ENCODE data around the gene EIF5B. TPM values are rescaled to one million over a fixed set of nuclear protein-coding genes. Genes with fewer than 3 reads are reported as not detected.

EIF5B gene
- total and polyA plus RNA-seq, 2 donors (not counting 1 experiment from before 2014, with no cell fraction given), result 4.5 to 32.8 TPM

DNA sequence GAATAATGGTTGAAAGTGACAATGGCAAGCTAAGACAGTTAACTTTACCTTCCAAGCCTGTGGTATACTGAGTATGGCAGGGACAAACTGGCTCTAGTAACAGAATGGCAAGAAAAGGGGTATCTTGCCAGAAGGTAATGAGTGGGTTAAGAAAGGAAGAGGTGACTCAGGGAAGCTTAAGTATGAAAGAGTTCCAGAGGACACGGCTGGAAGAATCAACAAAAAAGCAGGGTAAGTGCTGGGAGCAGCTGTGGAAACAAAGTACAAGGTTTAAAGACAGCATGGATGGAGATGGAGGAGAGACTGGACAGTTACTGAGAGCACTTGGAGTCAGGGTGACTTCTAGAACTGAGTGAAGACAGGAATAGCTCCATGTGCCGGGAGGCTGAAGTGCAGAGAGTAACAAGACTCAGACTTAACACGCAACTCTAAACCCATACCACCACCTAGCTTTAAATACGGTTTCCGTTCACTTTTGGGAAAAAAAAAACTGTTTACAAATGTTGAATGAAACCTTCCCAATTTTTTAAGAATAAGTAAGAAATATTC, 83.6 kb downstream of the EIF5B start:
- Histone ChIP-seq H3K27ac (ENCODE audit: low read length in 2 of 2) (no peak overlapping the region), H2AFZ (ENCODE audit: insufficient read depth, low read depth, low read length, poor library complexity, severe bottlenecking) (no peak overlapping the region), H3K4me1 (ENCODE audit: control insufficient read depth in 2 of 2, insufficient read depth in 2 of 2, low read length in 2 of 2) (no peaks in the 10 kb centered on the region), H3K27me3 (replicated peaks in 1 of 4; ENCODE audit: control extremely low read depth in 1 of 4, control insufficient read depth in 3 of 4, insufficient read depth in 4 of 4, low read length in 3 of 4) (no peaks in the 10 kb centered on the region), H3K9me3 (ENCODE audit: control extremely low read depth in 1 of 3, control insufficient read depth in 2 of 3, insufficient read depth in 1 of 3, low read length in 2 of 3) (no peaks in the 10 kb centered on the region), H3K4me3 (ENCODE audit: control extremely low read depth in 1 of 5, extremely low read depth in 1 of 5, insufficient read depth in 1 of 5, low read depth in 2 of 5, low read length in 4 of 5) (no peak overlapping the region), H3K4me2 (replicated peaks; ENCODE audit: low read depth, low read length, poor library complexity, severe bottlenecking) (no peak overlapping the region), H3K9ac (ENCODE audit: low read length) (no peak overlapping the region), H4K20me1 (ENCODE audit: control insufficient read depth, insufficient read depth, low read length, poor library complexity, severe bottlenecking) (no peaks in the 10 kb centered on the region), H3K36me3 (replicated peaks in 1 of 2; ENCODE audit: control extremely low read depth in 1 of 2, control insufficient read depth in 1 of 2, extremely low read depth in 1 of 2, insufficient read depth in 2 of 2, low read length in 1 of 2) (peaks cover 6 to 76% of the 10 kb centered on the region in 2 experiments), H3K79me2 (ENCODE audit: control insufficient read depth, insufficient read depth, low read length) (no peaks in the 10 kb centered on the region)
- WGBS (ENCODE audit: insufficient coverage), result 71% methylated on average over 1 of the region's 5 CpGs
- no peak overlapping the region for H3K4me3 Mint-ChIP-seq
- intact Hi-C loops (cut with micrococcal nuclease), result no loop called here
- no peak for ATAC-seq (ENCODE audit: low read depth)
- no peak overlapping the region for H3K27ac Mint-ChIP-seq
- ChIA-PET CTCF (interaction anchor here (1.4 kb wide), 1 partner anchor 842 kb away, joined by 4 read pairs; no protein-coding TSS in a partner anchor), POLR2A (no interaction called here)
- DNase-seq, result no peak
- H3K9me3 Mint-ChIP-seq (ENCODE audit: insufficient read depth), result no peaks in the 10 kb centered on the region
- no peaks in the 10 kb centered on the region for H3K27me3 Mint-ChIP-seq
- no peak for TF ChIP-seq EZH2 (IDR thresholded peaks at IDR 0.05; ENCODE audit: borderline replicate concordance, insufficient read depth, low read depth, low read length, poor library complexity, severe bottlenecking)
- TF ChIP-seq, protein P1, sequence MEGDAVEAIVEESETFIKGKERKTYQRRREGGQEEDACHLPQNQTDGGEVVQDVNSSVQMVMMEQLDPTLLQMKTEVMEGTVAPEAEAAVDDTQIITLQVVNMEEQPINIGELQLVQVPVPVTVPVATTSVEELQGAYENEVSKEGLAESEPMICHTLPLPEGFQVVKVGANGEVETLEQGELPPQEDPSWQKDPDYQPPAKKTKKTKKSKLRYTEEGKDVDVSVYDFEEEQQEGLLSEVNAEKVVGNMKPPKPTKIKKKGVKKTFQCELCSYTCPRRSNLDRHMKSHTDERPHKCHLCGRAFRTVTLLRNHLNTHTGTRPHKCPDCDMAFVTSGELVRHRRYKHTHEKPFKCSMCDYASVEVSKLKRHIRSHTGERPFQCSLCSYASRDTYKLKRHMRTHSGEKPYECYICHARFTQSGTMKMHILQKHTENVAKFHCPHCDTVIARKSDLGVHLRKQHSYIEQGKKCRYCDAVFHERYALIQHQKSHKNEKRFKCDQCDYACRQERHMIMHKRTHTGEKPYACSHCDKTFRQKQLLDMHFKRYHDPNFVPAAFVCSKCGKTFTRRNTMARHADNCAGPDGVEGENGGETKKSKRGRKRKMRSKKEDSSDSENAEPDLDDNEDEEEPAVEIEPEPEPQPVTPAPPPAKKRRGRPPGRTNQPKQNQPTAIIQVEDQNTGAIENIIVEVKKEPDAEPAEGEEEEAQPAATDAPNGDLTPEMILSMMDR (IDR thresholded peaks at IDR 0.05), result no peak
- H3K4me1 Mint-ChIP-seq, result no peaks in the 10 kb centered on the region

DNA sequence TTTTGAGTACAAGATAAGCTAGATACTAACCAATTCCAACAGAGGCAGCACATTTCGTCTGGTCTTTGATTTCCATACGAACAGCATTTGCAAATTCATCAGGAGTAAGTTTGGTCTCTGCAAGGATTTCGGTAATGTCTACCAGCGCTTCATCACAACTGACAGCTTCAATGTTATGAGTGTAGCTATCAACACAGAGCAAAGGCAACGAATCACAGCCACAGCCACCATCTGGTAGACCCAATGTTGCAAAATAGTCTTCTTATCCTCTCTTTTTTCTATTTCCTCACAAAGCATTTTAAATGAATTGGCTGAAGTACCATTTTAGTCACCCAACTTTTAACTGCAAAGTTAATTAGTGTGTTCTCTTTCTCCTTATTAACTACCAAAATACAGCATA, 84.3 kb downstream of the EIF5B start:
- H4K20me1 ChIP-seq (ENCODE audit: control insufficient read depth, insufficient read depth, low read length, poor library complexity, severe bottlenecking), result no peaks in the 10 kb centered on the region

More for the DNA sequence above, 84.3 kb downstream of the EIF5B start:
- H3K27me3 ChIP-seq (replicated peaks in 1 of 4; ENCODE audit: control extremely low read depth in 1 of 4, control insufficient read depth in 3 of 4, insufficient read depth in 4 of 4, low read length in 3 of 4), result no peaks in the 10 kb centered on the region
- no peak overlapping the region for H2AFZ ChIP-seq (ENCODE audit: insufficient read depth, low read depth, low read length, poor library complexity, severe bottlenecking)
- TF ChIP-seq EZH2 (IDR thresholded peaks at IDR 0.05; ENCODE audit: borderline replicate concordance, insufficient read depth, low read depth, low read length, poor library complexity, severe bottlenecking), result no peak
- TF ChIP-seq, protein P1 (IDR thresholded peaks at IDR 0.05), result no peak
- DNase-seq, result no peak
- H3K36me3 ChIP-seq (replicated peaks in 1 of 2; ENCODE audit: control extremely low read depth in 1 of 2, control insufficient read depth in 1 of 2, extremely low read depth in 1 of 2, insufficient read depth in 2 of 2, low read length in 1 of 2), result peaks cover 6 to 73% of the 10 kb centered on the region in 2 experiments
- CTCF ChIA-PET, result interaction anchor here (1.4 kb wide), 1 partner anchor 841 kb away, joined by 4 read pairs; no protein-coding TSS in a partner anchor
- WGBS (ENCODE audit: insufficient coverage), result 96% methylated on average over 5 of the region's 5 CpGs
- H3K9me3 Mint-ChIP-seq (ENCODE audit: insufficient read depth), result no peaks in the 10 kb centered on the region
- H3K4me3 Mint-ChIP-seq, result no peak overlapping the region
- no peak overlapping the region for H3K9ac ChIP-seq (ENCODE audit: low read length)
- POLR2A ChIA-PET, result no interaction called here
- no peaks in the 10 kb centered on the region for H3K4me1 ChIP-seq (ENCODE audit: control insufficient read depth in 2 of 2, insufficient read depth in 2 of 2, low read length in 2 of 2)
- intact Hi-C loops (cut with micrococcal nuclease), result no loop called here
- no peaks in the 10 kb centered on the region for H3K27me3 Mint-ChIP-seq
- no peaks in the 10 kb centered on the region for H3K9me3 ChIP-seq (ENCODE audit: control extremely low read depth in 1 of 3, control insufficient read depth in 2 of 3, insufficient read depth in 1 of 3, low read length in 2 of 3)
- no peaks in the 10 kb centered on the region for H3K4me1 Mint-ChIP-seq
- no peak overlapping the region for H3K4me3 ChIP-seq (ENCODE audit: control extremely low read depth in 1 of 5, extremely low read depth in 1 of 5, insufficient read depth in 1 of 5, low read depth in 2 of 5, low read length in 4 of 5)
- no peak overlapping the region for H3K27ac ChIP-seq (ENCODE audit: low read length in 2 of 2)
- no peak overlapping the region for H3K27ac Mint-ChIP-seq
- H3K4me2 ChIP-seq (replicated peaks; ENCODE audit: low read depth, low read length, poor library complexity, severe bottlenecking), result no peak overlapping the region
- H3K79me2 ChIP-seq (ENCODE audit: control insufficient read depth, insufficient read depth, low read length), result no peaks in the 10 kb centered on the region
- no peak for ATAC-seq (ENCODE audit: low read depth)

All from B cell (primary cell).